ENCODE results near the gene XPNPEP1.

XPNPEP1 gene

DNA sequence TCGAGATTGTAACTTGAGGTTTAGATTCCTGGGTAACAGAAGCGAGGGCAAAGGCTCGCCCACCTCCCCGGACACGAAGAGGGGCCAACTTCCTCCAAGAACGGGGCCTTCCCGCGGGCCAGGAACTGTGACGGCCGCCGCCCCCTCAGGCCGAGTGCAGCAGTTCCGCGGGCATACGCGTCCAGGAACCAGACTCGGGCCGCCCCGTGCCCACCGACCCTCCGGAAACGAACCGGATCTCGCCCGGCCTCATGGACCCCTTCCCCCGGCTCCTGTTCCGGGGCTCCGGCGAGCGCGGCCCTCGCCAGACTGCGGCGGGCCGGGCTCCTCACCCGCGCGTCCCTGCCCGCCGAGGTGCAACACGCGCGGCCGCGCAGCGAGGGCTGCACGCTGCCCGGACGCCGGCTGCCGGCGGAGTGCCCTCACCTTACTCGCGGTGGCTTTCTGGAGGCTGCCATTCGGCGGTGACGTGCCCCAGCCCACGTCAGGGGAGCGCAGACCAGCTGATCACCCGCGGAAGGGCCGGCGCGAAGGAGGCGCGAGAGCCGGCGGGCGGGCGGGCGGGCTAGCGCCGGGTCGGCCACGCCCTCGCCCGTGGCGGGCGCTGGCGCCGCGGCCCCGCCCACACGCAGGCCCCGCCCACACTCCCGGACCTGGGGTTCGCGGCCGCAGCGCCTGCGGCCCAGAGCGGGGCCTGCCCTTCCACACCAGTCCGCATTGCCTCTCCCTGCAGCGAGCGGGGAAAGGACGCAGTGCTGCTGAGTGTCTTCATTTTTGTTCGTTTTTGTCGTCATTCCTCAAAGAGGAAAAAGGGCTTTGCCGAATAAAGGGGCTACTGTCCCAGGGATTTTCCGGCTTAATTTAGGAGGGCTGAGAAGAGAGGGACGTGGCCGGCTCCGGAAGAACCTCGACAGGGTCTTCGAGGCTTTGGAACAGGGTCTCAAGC lies at the start of gene XPNPEP1:
TSS of gene XPNPEP1 (minus strand) at position 536 of the 946 bp plus-strand sequence. CDS start at position 458, 78 bp downstream.
- peak within 1 kb of the TSS; percentile 90 for H3K9ac ChIP-seq (ENCODE audit: insufficient read length, low read depth)
- no peak for TF ChIP-seq ZNF274 (IDR thresholded peaks at IDR 0.05; ENCODE audit: low read depth, low read length)
- TF ChIP-seq YY1 (IDR thresholded peaks at IDR 0.05; ENCODE audit: insufficient read depth, insufficient read length) = no peak
- TF ChIP-seq SUZ12 (IDR thresholded peaks at IDR 0.05; ENCODE audit: extremely low read depth, insufficient read depth, insufficient read length) = no peak
- H3K36me3 ChIP-seq (ENCODE audit: insufficient read depth, insufficient read length, low read length) = peaks cover 14% of the 10 kb centered on the region
- H3K4me1 ChIP-seq (ENCODE audit: insufficient read depth, insufficient read length) = peaks cover 6% of the 10 kb centered on the region
- H3K27me3 ChIP-seq (ENCODE audit: insufficient read depth, insufficient read length) = peaks cover 11% of the 10 kb centered on the region
- peak within 1 kb of the TSS; percentile 67 for H3K4me3 ChIP-seq (ENCODE audit: insufficient read length, low read depth)
- DNase-seq (ENCODE audit: low read depth, low spot score) = no peak
- no peaks in the 10 kb centered on the region for H3K9me3 ChIP-seq (ENCODE audit: insufficient read depth, low read length)

DNA sequence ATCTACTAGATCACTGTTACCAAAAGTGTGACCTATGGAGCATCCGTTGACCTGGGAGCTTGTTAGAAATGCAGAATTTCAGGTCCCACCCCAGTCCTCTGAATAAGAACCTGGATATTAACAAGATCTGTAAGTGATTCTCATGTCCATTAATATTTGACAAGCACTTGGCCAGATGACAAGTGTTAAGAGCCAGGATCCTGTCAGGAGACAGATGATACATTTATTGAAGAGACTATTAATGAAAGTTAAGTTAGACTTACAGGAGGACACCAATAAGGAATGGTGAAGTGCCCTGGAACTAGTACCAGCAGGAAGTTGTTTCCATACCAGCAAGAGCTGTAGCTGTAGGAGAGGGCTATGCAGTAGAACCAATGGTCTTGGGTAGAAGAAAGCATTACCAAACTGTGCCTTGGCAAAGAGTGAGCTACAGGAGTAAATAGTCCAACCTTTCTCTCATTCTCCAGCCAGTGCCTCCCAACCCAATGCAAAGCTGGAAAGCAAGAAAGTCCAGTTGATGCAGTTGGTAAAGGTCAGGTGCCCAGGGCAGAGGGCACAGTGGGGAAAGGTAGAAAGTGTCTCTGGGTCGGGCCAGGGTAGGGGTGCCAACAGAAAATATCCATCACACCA lies 49.2 kb upstream of the XPNPEP1 start:
- Histone ChIP-seq H3K9me3 (ENCODE audit: insufficient read depth, low read length) (no peaks in the 10 kb centered on the region), H3K36me3 (ENCODE audit: insufficient read depth, insufficient read length, low read length) (no peaks in the 10 kb centered on the region), H3K9ac (ENCODE audit: insufficient read length, low read depth) (no peak overlapping the region), H3K4me3 (ENCODE audit: insufficient read length, low read depth) (no peak overlapping the region), H3K4me1 (ENCODE audit: insufficient read depth, insufficient read length) (peaks cover 1% of the 10 kb centered on the region), H3K27me3 (ENCODE audit: insufficient read depth, insufficient read length) (no peaks in the 10 kb centered on the region)
- no peak for DNase-seq (ENCODE audit: low read depth, low spot score)
- no peak for TF ChIP-seq ZNF274 (IDR thresholded peaks at IDR 0.05; ENCODE audit: low read depth, low read length)
- TF ChIP-seq YY1 (IDR thresholded peaks at IDR 0.05; ENCODE audit: insufficient read depth, insufficient read length) = no peak
- TF ChIP-seq SUZ12 (IDR thresholded peaks at IDR 0.05; ENCODE audit: extremely low read depth, insufficient read depth, insufficient read length) = no peak

DNA sequence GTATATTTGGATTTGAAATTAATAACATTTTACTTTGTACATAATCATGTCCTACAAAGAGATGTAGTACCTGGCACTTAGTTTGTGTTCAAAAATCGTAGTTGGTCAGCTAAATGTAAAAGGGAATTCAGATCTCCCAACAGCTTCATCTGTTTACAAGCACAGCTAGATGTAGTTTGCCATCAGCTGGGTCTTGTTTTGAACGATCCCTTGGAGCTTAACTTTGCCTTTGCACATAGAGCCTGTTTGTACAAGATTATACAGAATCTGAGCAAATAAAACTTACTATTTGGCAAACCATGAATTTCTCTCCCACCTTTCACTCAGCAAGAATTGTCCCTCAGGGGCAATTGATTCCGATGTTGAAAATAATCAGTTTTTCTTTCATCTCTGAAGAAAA lies 48.3 kb upstream of the XPNPEP1 start:
- no peak overlapping the region for H3K4me3 ChIP-seq (ENCODE audit: insufficient read length, low read depth)
- no peaks in the 10 kb centered on the region for H3K9me3 ChIP-seq (ENCODE audit: insufficient read depth, low read length)
- no peaks in the 10 kb centered on the region for H3K36me3 ChIP-seq (ENCODE audit: insufficient read depth, insufficient read length, low read length)
- peaks cover 2% of the 10 kb centered on the region for H3K4me1 ChIP-seq (ENCODE audit: insufficient read depth, insufficient read length)
- H3K27me3 ChIP-seq (ENCODE audit: insufficient read depth, insufficient read length) = no peaks in the 10 kb centered on the region
- DNase-seq (ENCODE audit: low read depth, low spot score) = no peak
- no peak for TF ChIP-seq YY1 (IDR thresholded peaks at IDR 0.05; ENCODE audit: insufficient read depth, insufficient read length)
- no peak for TF ChIP-seq ZNF274 (IDR thresholded peaks at IDR 0.05; ENCODE audit: low read depth, low read length)
- no peak for TF ChIP-seq SUZ12 (IDR thresholded peaks at IDR 0.05; ENCODE audit: extremely low read depth, insufficient read depth, insufficient read length)
- no peak overlapping the region for H3K9ac ChIP-seq (ENCODE audit: insufficient read length, low read depth)

DNA sequence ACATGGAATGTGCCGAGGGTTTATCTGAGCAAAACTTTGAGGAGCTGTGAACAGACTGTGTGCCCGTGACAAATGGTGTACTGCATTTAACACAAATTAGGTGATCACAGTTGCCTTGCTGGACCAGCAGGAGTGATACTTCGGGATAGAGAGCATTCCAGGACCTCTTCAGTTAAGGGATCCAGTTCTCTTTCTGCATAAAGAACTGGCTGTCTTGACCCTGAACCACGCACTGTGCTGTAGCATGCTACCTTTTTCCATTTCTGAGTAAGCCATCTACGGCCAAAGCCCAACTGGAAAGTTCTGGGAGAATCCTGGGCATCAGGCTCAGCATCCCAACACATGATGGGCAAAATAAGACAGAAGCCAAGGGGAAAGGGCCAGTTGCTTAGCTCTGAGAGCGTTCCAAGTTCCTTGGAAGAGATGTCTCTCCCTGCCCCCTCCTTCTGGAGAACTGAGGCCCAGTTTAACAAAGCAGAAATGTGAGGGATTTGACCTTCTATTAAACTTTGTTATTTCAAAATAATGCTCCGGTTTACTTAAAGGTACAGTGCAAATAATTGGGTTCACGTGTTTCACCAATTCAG lies 46.5 kb upstream of the XPNPEP1 start:
- H3K9me3 ChIP-seq (ENCODE audit: insufficient read depth, low read length) = no peaks in the 10 kb centered on the region
- H3K4me1 ChIP-seq (ENCODE audit: insufficient read depth, insufficient read length) = peaks cover 2% of the 10 kb centered on the region
- DNase-seq (ENCODE audit: low read depth, low spot score) = no peak
- H3K9ac ChIP-seq (ENCODE audit: insufficient read length, low read depth) = no peak overlapping the region
- H3K4me3 ChIP-seq (ENCODE audit: insufficient read length, low read depth) = no peak overlapping the region
- TF ChIP-seq ZNF274 (IDR thresholded peaks at IDR 0.05; ENCODE audit: low read depth, low read length) (no peak), SUZ12 (IDR thresholded peaks at IDR 0.05; ENCODE audit: extremely low read depth, insufficient read depth, insufficient read length) (no peak), YY1 (IDR thresholded peaks at IDR 0.05; ENCODE audit: insufficient read depth, insufficient read length) (no peak)
- H3K36me3 ChIP-seq (ENCODE audit: insufficient read depth, insufficient read length, low read length) = no peaks in the 10 kb centered on the region
- no peaks in the 10 kb centered on the region for H3K27me3 ChIP-seq (ENCODE audit: insufficient read depth, insufficient read length)

DNA sequence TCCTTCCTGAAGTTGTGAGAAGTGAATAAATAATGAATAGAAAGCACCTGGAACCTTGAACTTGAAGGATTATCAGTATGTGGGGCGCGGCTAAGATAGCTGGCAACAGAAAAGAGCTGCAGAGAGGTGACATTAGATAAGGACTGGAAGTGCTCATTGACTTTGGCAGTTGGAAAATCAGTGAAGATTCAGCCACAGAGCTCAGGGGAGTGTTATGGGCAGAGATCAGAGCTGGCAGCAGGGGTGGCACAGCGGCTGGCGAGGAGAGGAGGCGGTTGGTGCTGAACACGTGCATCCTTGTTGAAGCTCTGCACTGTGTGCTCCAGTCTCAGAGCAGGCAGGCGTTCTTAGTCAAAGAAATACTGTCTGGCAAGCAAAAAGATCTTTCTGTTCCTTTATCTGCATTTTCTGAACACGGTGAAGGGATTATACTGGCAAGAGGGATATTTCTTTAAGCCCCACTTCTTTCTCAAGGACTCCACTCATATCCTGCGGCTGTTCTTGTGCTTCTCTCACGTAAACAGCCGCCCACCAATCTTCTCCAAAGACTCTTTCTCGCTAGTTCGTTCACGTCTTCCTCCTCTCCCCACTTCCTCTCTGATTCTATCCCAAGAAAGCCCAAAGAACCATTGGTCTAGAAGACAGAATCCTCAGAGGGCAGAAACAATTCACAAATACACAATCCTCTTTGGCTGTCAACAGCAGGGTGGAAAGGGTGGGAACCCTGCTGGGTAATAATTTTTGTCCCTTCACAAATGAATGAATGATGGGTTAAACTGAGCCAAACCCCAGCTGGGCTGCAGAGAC lies 45.8 kb upstream of the XPNPEP1 start:
- Histone ChIP-seq H3K4me3 (ENCODE audit: insufficient read length, low read depth) (no peak overlapping the region), H3K27me3 (ENCODE audit: insufficient read depth, insufficient read length) (no peaks in the 10 kb centered on the region), H3K9me3 (ENCODE audit: insufficient read depth, low read length) (no peaks in the 10 kb centered on the region), H3K9ac (ENCODE audit: insufficient read length, low read depth) (no peak overlapping the region), H3K4me1 (ENCODE audit: insufficient read depth, insufficient read length) (peaks cover 2% of the 10 kb centered on the region), H3K36me3 (ENCODE audit: insufficient read depth, insufficient read length, low read length) (no peaks in the 10 kb centered on the region)
- DNase-seq (ENCODE audit: low read depth, low spot score) = no peak
- TF ChIP-seq SUZ12 (IDR thresholded peaks at IDR 0.05; ENCODE audit: extremely low read depth, insufficient read depth, insufficient read length) = no peak
- no peak for TF ChIP-seq ZNF274 (IDR thresholded peaks at IDR 0.05; ENCODE audit: low read depth, low read length)
- TF ChIP-seq YY1 (IDR thresholded peaks at IDR 0.05; ENCODE audit: insufficient read depth, insufficient read length) = no peak

DNA sequence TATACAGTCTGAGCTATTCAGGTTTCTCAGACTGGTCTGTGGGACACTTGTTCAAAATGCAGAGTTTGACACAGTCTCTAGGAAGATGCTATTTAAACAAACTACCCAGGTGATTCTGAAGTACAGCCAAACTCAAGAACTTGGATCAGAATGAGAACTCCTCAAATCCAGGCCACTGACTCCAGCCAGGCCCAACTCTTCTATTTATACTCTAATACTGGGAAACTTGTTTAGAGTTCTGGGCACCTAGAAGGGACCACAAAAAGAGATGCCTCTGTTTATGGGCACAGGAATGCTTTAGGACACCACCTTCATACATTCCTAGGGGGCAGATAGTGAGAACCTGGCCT lies 44.4 kb upstream of the XPNPEP1 start:
- no peaks in the 10 kb centered on the region for H3K9me3 ChIP-seq (ENCODE audit: insufficient read depth, low read length)
- no peaks in the 10 kb centered on the region for H3K36me3 ChIP-seq (ENCODE audit: insufficient read depth, insufficient read length, low read length)
- no peaks in the 10 kb centered on the region for H3K27me3 ChIP-seq (ENCODE audit: insufficient read depth, insufficient read length)
- no peak for DNase-seq (ENCODE audit: low read depth, low spot score)
- no peak for TF ChIP-seq SUZ12 (IDR thresholded peaks at IDR 0.05; ENCODE audit: extremely low read depth, insufficient read depth, insufficient read length)
- TF ChIP-seq YY1 (IDR thresholded peaks at IDR 0.05; ENCODE audit: insufficient read depth, insufficient read length) = no peak
- no peak for TF ChIP-seq ZNF274 (IDR thresholded peaks at IDR 0.05; ENCODE audit: low read depth, low read length)
- H3K9ac ChIP-seq (ENCODE audit: insufficient read length, low read depth) = no peak overlapping the region
- peaks cover 2% of the 10 kb centered on the region for H3K4me1 ChIP-seq (ENCODE audit: insufficient read depth, insufficient read length)
- no peak overlapping the region for H3K4me3 ChIP-seq (ENCODE audit: insufficient read length, low read depth)
